ENCODE data around the gene CEP112.

GRCh38 chr17:65634533-65634932 lies 557.4 kb downstream of the CEP112 start:
- TF ChIP-seq CTCF (IDR thresholded peaks at IDR 0.05; ENCODE audit: low read depth, low read length, missing input control) = no peak
- TF ChIP-seq ATF3 (IDR thresholded peaks at IDR 0.05) = no peak
- no peak for TF ChIP-seq RAD21 (IDR thresholded peaks at IDR 0.05)
- no peak for TF ChIP-seq REST (IDR thresholded peaks at IDR 0.05)
- TF ChIP-seq TAF1 (conservative IDR thresholded peaks at IDR 0.05) = no peak
- TF ChIP-seq ZBTB33 (IDR thresholded peaks at IDR 0.05) = no peak
- no peak for TF ChIP-seq JUND (IDR thresholded peaks at IDR 0.05)
- TF ChIP-seq YY1 (IDR thresholded peaks at IDR 0.05) = no peak
- TF ChIP-seq SP1 (IDR thresholded peaks at IDR 0.05) = no peak
- no peak for TF ChIP-seq EGR1 (IDR thresholded peaks at IDR 0.05; ENCODE audit: low read depth in 2 of 2)
- no peak for TF ChIP-seq HNF4A (conservative IDR thresholded peaks at IDR 0.05)
- TF ChIP-seq FOXA1 (IDR thresholded peaks at IDR 0.05) = no peak
- no peak for TF ChIP-seq MAX (IDR thresholded peaks at IDR 0.05)
- no peak for TF ChIP-seq NR2F2 (IDR thresholded peaks at IDR 0.05)

All from liver (tissue), 3 donors.